ENCODE results near the gene PTPRN2.
"Not testable (repeated sequence)": the region's sequence is repeated elsewhere in the genome, so short reads cannot be mapped to it uniquely, and the experiment has no call there.

PTPRN2 gene

DNA sequence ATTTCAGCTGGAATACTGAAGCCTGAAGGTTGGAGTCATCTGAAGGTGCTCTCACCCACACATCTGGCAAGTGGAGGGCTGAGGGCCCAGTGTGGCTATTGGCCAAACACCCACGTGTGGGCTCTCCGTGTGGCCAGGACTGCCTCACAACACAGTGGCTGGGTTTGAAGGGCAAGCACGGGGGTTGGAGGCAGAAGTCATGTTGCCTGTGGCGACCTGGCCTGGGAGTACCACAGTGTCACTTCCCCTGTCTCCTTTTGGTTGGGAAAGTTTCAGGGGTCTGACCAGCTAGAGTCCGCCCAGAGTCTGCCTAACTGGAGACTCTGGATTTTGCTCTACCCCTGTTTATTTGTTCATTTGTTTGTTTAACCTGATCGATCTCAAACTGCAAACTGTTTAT lies 1081.4 kb downstream of the PTPRN2 start:
- intact Hi-C loops (cut with DNase I): no loop called here
- DNase-seq: peak in 4 of 42 donors; percentile 7 to 38 (median 28)

GRCh38 chr7:157505646-157506045 lies 1082.0 kb downstream of the PTPRN2 start:
- intact Hi-C loops (cut with DNase I): no loop called here
- no peak for DNase-seq

DNA sequence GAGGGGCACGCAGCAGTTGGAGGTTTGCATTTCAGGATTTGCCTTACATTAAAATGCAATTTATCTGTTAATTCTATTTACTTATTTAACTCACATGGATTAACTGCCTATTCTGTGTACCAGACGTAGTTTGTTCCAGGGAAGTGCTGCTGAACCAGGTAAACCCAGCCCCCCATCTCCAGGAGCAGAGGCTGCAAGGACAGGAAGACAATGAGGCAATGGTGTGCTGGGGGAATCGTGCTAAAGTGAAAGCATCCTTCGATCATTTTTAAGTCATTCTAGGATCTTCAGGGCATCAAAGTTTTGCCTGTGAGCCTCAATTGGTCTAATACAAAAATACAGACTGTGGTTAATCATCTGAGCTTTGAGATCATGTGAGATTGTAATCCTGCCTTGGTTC lies 1084.4 kb downstream of the PTPRN2 start:
- intact Hi-C loops (cut with DNase I): no loop called here
- no peak for DNase-seq

- intact Hi-C loops (cut with DNase I): no loop called here
These were observed 1084.9 kb downstream of the PTPRN2 start for GRCh38 chr7:157502701-157503111.

DNA sequence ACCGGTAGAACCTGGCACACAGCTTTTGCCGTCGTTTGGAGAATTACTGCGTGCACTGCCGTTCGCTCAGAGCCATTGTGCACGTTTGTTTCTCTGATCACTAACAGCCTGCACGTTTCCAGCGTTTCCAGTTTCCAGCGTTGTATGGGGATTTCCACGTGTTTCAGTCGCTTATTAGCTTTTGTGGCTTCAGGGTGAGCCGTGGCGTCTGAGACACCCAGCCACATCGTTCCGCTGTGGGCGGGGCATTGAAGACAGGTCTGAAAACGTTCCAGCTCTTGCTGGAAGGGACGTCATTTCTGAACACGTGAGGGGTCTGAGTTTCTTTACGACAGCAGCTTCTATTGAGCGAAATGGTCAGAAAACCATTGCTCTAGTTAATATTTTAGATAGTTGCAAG lies 1086.0 kb downstream of the PTPRN2 start:
- intact Hi-C loops (cut with DNase I): no loop called here
- peak in 3 of 42 donors; percentile 9 to 36 (median 17) for DNase-seq

More at GRCh38 chr7:157502701-157503111, 1084.9 kb downstream of the PTPRN2 start:
- peak in 4 of 42 donors; percentile 1 to 30 (median 15) for DNase-seq

DNA sequence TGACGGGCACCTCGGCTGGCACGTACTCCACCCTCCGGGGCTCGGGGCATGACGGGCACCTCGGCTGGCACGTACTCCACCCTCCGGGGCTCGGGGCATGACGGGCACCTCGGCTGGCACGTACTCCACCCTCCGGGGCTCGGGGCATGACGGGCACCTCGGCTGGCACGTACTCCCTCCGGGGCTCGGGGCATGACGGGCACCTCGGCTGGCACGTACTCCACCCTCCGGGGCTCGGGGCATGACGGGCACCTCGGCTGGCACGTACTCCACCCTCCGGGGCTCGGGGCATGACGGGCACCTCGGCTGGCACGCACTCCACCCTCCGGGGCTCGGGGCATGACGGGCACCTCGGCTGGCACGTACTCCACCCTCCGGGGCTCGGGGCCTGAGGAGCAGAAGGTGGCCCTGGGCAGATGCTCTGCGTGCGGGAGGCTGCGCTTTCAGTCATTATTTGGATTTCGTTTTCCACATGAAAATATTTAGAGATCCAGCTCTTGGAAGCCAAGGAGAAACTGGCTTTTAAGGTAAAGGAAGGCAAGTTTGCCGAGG lies 1086.6 kb downstream of the PTPRN2 start:
- DNase-seq: peak in 1 of 42 donors; percentile 12

GRCh38 chr7:157500171-157500960 lies 1087.3 kb downstream of the PTPRN2 start:
- intact Hi-C loops (cut with DNase I): no loop called here
- DNase-seq: peak in 9 of 42 donors; percentile 2 to 34 (median 23)

More for the DNA sequence above, 1086.6 kb downstream of the PTPRN2 start:
- intact Hi-C loops (cut with DNase I): not testable (repeated sequence)

DNA sequence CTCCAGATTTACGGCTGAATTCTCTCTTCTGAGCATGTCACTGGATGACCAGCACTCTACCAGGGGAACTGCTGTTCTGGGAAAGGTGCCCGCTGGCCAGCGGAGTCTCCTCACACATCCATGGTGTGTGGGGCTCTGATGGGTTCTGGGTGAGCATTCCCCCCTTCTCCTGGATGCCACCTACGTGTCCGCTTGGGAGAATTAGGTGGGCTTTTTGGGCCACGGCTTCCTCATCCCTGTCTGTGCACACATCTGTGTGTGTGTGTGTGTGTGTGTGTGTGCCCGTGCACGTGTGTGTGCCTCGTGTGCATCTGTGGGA lies 1087.8 kb downstream of the PTPRN2 start:
- intact Hi-C loops (cut with DNase I): no loop called here
- DNase-seq: peak in 5 of 42 donors; percentile 10 to 30 (median 16)

DNA sequence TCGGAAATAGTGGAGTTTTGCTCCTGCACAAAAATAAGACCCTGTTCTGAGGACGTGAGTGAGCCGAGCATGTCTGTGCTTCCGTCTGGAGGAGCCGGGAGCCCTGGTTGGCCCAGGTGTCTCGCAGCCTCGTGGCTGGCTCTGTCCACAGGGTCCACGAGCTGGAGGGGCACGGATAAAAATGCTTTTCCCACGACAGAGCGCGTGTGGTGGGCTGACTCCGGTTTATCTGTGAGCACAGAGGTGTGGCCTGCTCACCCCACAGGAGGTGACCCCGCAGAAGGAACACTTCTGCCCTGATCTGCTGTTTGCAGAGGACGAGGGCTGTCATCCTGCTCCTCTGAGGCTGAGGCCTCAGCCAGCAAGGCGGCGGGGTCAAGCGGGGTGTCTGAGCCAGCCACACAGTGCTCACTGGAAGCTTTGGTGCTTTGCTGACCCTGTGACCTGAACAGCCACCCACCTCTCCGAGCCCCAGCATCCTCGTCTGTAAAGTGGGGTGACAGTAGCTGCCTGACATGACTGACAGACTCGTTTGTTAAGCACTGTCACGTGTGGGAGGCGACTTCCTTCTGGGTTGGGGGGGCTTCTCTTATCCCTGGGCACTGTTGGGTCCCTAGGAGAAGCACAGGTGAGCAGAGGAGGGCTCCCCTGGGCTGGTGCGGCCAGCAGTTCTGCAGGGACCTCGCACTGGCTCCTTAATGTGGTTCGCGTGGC lies 1088.3 kb downstream of the PTPRN2 start:
- DNase-seq: peak in 8 of 42 donors; percentile 4 to 32 (median 16)
- intact Hi-C loops (cut with DNase I): no loop called here

- intact Hi-C loops (cut with DNase I): no loop called here
- peak in 3 of 42 donors; percentile 6 to 26 (median 20) for DNase-seq
These were observed 1089.0 kb downstream of the PTPRN2 start for GRCh38 chr7:157498657-157499056.

GRCh38 chr7:157497744-157498651 lies 1089.6 kb downstream of the PTPRN2 start:
- intact Hi-C loops (cut with DNase I): no loop called here
- DNase-seq: peak in 7 of 42 donors; percentile 4 to 30 (median 14)

GRCh38 chr7:157497367-157497743 lies 1090.3 kb downstream of the PTPRN2 start:
- intact Hi-C loops (cut with DNase I): no loop called here
- DNase-seq: peak in 5 of 42 donors; percentile 3 to 25 (median 10)

DNA sequence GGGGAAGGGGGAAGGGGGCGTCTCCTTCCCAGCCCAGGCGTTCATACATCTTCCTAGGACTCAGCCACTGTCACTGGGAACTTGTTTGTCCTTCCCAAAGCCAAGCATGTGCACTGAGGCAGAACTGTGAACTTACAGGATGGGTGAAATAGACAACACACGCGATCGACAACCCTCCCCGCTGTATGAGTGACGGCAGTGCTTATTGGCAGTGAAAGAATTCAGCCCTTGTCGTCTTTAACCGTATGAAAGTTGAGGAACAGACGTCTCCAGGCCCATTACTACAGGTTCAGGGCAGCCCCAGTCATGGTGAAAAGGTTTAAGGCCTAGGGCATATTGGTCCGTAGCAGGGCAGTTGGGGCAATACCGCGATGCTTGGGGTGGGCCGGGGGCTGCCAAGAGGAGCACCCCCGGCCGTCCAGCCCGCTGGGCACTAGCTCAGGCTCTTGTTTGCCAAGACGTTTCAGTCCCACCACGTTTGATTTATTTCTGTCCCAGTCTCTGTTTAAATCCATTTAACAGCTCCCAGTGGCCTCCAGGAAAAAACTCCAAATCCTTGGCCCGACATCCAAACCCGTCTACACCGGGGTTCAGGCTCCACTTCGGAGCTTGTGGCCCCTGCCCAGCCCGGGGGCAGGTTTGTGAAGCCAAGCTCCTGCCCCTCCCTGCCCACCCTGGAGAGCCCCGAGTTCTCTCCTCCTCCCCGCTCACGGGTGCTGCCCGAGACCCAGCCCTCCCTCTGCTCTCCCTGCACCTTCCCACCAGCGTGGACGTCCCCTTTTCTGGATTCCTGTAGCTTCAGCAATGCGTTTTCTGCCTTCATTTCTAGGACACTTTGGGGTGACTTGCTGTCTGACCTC lies 1091.0 kb downstream of the PTPRN2 start:
- intact Hi-C loops (cut with DNase I): no loop called here
- DNase-seq: peak in 6 of 42 donors; percentile 3 to 34 (median 18)

GRCh38 chr7:157495594-157495993 lies 1092.0 kb downstream of the PTPRN2 start:
- intact Hi-C loops (cut with DNase I): no loop called here
- DNase-seq: peak in 5 of 42 donors; percentile 4 to 27 (median 10)

DNA sequence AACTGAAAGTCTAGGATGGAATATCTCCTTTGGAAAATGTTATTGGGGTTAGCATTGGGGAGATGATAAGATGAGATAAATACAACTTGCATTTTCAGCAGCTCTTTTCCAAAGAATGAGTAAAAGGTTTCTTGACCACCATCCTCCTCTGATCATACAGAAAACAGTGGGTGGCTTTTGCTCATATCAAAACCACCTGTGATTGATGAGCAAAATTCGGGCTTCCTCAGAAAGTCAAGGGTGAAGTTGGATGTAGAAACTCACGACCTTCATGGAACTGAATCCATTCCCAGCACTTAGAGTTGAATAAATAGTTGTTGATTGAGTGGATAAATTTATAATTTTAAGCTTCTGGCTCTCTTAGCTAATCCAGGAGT lies 1092.5 kb downstream of the PTPRN2 start:
- intact Hi-C loops (cut with DNase I): no loop called here

GRCh38 chr7:157494506-157495176 lies 1093.0 kb downstream of the PTPRN2 start:
- peak in 8 of 42 donors; percentile 4 to 27 (median 20) for DNase-seq
- intact Hi-C loops (cut with DNase I): no loop called here

More for the DNA sequence above, 1092.5 kb downstream of the PTPRN2 start:
- DNase-seq: no peak

GRCh38 chr7:157493776-157494175 lies 1093.8 kb downstream of the PTPRN2 start:
- peak in 4 of 42 donors; percentile 7 to 30 (median 18) for DNase-seq
- intact Hi-C loops (cut with DNase I): no loop called here

All from head of caudate nucleus (tissue), 42 donors.